GM18858 (cell line): ENCODE results near the gene TGM1.

ENCODE experiments used
- ATAC-seq: cut with Tn5 transposase; IDR thresholded peaks from one replicate; pipeline ENCODE4 v1.9.1; 2021; ENCODE audit not compliant: unreplicated experiment

Gene TGM1

GRCh38 chr14:24271134-24271833 is 8.3 kb upstream of the TGM1 start, which contains the start of gene RABGGTA:
Gene RABGGTA (minus strand): TSS chr14:24271597. CDS start chr14:24271115, 482 bp downstream.
- peak; percentile 71 for ATAC-seq

- ATAC-seq, result no peak
Measured at GRCh38 chr14:24270537-24271133, 7.7 kb upstream of the TGM1 start.

- no peak for ATAC-seq
Measured at GRCh38 chr14:24269910-24270536, 7.0 kb upstream of the TGM1 start.

- no peak for ATAC-seq
Measured at GRCh38 chr14:24269368-24269767, 6.4 kb upstream of the TGM1 start.

GRCh38 chr14:24268225-24268624 is 5.2 kb upstream of the TGM1 start:
- no peak for ATAC-seq

GRCh38 chr14:24267516-24267915 is 4.5 kb upstream of the TGM1 start:
- no peak for ATAC-seq

GRCh38 chr14:24266344-24267244 is 3.6 kb upstream of the TGM1 start:
- ATAC-seq, result no peak

- no peak for ATAC-seq
Measured at GRCh38 chr14:24264298-24264697, 1.3 kb upstream of the TGM1 start.

- ATAC-seq, result no peak
Measured at GRCh38 chr14:24263848-24264247, 871 bp upstream of the TGM1 start.

GRCh38 chr14:24261969-24262327 is 1.0 kb downstream of the TGM1 start:
- ATAC-seq, result no peak

GRCh38 chr14:24261256-24261968 is 1.6 kb downstream of the TGM1 start:
- ATAC-seq, result no peak

- ATAC-seq, result no peak
Measured at GRCh38 chr14:24260780-24261157, 2.2 kb downstream of the TGM1 start.

- no peak for ATAC-seq
Measured at GRCh38 chr14:24260026-24260779, 2.8 kb downstream of the TGM1 start.

- ATAC-seq, result no peak
Measured at GRCh38 chr14:24259282-24260025, 3.5 kb downstream of the TGM1 start.

GRCh38 chr14:24258548-24259265 is 4.3 kb downstream of the TGM1 start:
- ATAC-seq, result no peak

GRCh38 chr14:24258119-24258518 is 4.9 kb downstream of the TGM1 start:
- ATAC-seq, result no peak

GRCh38 chr14:24256960-24257359 is 6.0 kb downstream of the TGM1 start:
- ATAC-seq, result no peak

- no peak for ATAC-seq
Measured at GRCh38 chr14:24255931-24256711, 6.9 kb downstream of the TGM1 start.
